SU-DHL-6 (cell line): ENCODE measurements around the gene DNAJB2.

Source experiments
- H2AFZ ChIP-seq: fragments of 200-600 bp; sonication (generic); 2 replicates; pipeline ENCODE4 v1.6.1; 2014; ENCODE audit warnings: low read depth, mild to moderate bottlenecking, moderate library complexity, mixed read lengths, antibody characterized with exemption, low read length; ENCODE audit not compliant: severe bottlenecking
- H3F3A ChIP-seq: fragments of 200-600 bp; shearing (Covaris generic); 2 replicates; pipeline ENCODE4 v1.6.0; 2016; ENCODE audit warnings: antibody characterized with exemption, mild to moderate bottlenecking; ENCODE audit not compliant: insufficient read depth
- H3K27ac ChIP-seq: fragments of 200-600 bp; sonication (generic); 2 replicates; pipeline ENCODE4 v1.5.1; 2016; ENCODE audit warnings: low read depth, mild to moderate bottlenecking, low read length, moderate library complexity, mixed read lengths
- H3K27me3 ChIP-seq: fragments of 200-600 bp; sonication (generic), shearing (Covaris generic); 2 replicates; pipeline ENCODE4 v1.6.0; 2014; ENCODE audit warnings: mild to moderate bottlenecking, low read length
- H3K36me3 ChIP-seq: fragments of 200-600 bp; sonication (generic); 2 replicates; pipeline ENCODE4 v1.6.1; 2014; ENCODE audit warnings: mild to moderate bottlenecking, low read length, mixed read lengths
- H3K4me2 ChIP-seq: fragments of 300-600, 200-600 bp; shearing (Covaris generic), sonication (generic); 2 replicates; pipeline ENCODE4 v1.6.0; 2014; ENCODE audit warnings: low read length, low read depth, mild to moderate bottlenecking; ENCODE audit not compliant: poor library complexity, severe bottlenecking
- H3K4me3 ChIP-seq: fragments of 200-600 bp; sonication (generic); 2 replicates; pipeline ENCODE4 v1.5.1; 2014; ENCODE audit warnings: antibody characterized with exemption, low read length, mild to moderate bottlenecking, mixed read lengths; ENCODE audit not compliant: insufficient read depth, poor library complexity, severe bottlenecking
- H3K79me2 ChIP-seq: fragments of 200-600 bp; sonication (generic); 2 replicates; pipeline ENCODE4 v1.6.1; 2014; ENCODE audit warnings: mild to moderate bottlenecking, low read length, moderate library complexity; ENCODE audit not compliant: insufficient read depth
- H3K9ac ChIP-seq: fragments of 200-600 bp; sonication (generic); 2 replicates; pipeline ENCODE4 v1.7.0; 2014; ENCODE audit warnings: mild to moderate bottlenecking, low read length
- H3K9me2 ChIP-seq: fragments of 200-600 bp; sonication (generic); replicated peaks from 2 replicates; pipeline ENCODE4 v1.6.1; 2014; ENCODE audit warnings: low read length; ENCODE audit not compliant: insufficient read depth
- H3K9me3 ChIP-seq: fragments of 200-600 bp; sonication (generic); 2 replicates; pipeline ENCODE4 v1.6.1; 2014; ENCODE audit warnings: low read length, mixed read lengths; ENCODE audit not compliant: insufficient read depth
- H4K20me1 ChIP-seq: fragments of 200-600 bp; sonication (generic); 2 replicates; pipeline ENCODE4 v1.6.1; 2014; ENCODE audit warnings: low read depth, mild to moderate bottlenecking, antibody characterized with exemption, low read length, moderate library complexity, mixed read lengths
- EZH2phosphoT487 ChIP-seq: fragments of 200-600 bp; sonication (generic), shearing (Covaris generic); conservative IDR thresholded peaks from 2 replicates; pipeline ENCODE4 v1.6.1; 2018; ENCODE audit warnings: mild to moderate bottlenecking, antibody characterized with exemption, low read length, moderate library complexity, mixed read lengths
- TF ChIP-seq, protein P1 (sequence below): fragments of 200-600 bp; sonication (generic); IDR thresholded peaks from one replicate; pipeline ENCODE4 v1.5.1; 2017; ENCODE audit warnings: antibody characterized with exemption, mild to moderate bottlenecking, low read length, moderate library complexity; ENCODE audit not compliant: insufficient read depth, poor library complexity, severe bottlenecking

Gene DNAJB2

DNA sequence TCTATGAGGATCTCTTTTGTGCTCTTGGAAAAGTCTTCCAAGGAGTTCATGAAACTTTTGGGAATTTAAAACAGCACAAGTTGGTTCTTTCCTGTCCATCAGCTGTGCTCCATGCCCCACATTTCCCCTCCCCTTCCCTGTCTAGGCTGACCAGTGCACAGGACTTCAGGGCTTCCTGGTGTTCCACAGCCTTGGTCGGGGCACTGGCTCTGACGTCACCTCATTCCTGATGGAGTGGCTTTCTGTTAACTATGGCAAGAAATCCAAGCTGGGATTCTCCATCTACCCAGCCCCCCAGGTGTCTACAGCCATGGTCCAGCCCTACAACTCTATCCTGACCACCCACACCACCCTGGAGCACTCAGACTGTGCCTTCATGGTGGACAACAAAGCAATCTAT is 8.1 kb upstream of the DNAJB2 start:
- H3K9me3 ChIP-seq, result no peaks in the 10 kb centered on the region
- no peak overlapping the region for H3K9ac ChIP-seq
- H3K4me2 ChIP-seq, result no peak overlapping the region
- TF ChIP-seq, protein P1, sequence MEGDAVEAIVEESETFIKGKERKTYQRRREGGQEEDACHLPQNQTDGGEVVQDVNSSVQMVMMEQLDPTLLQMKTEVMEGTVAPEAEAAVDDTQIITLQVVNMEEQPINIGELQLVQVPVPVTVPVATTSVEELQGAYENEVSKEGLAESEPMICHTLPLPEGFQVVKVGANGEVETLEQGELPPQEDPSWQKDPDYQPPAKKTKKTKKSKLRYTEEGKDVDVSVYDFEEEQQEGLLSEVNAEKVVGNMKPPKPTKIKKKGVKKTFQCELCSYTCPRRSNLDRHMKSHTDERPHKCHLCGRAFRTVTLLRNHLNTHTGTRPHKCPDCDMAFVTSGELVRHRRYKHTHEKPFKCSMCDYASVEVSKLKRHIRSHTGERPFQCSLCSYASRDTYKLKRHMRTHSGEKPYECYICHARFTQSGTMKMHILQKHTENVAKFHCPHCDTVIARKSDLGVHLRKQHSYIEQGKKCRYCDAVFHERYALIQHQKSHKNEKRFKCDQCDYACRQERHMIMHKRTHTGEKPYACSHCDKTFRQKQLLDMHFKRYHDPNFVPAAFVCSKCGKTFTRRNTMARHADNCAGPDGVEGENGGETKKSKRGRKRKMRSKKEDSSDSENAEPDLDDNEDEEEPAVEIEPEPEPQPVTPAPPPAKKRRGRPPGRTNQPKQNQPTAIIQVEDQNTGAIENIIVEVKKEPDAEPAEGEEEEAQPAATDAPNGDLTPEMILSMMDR, result no peak
- no peak for TF ChIP-seq EZH2phosphoT487
- H3K36me3 ChIP-seq, result no peaks in the 10 kb centered on the region
- H3K79me2 ChIP-seq, result no peaks in the 10 kb centered on the region
- H4K20me1 ChIP-seq, result no peaks in the 10 kb centered on the region
- H2AFZ ChIP-seq, result no peak overlapping the region
- no peak overlapping the region for H3K4me3 ChIP-seq
- H3F3A ChIP-seq, result no peaks in the 10 kb centered on the region
- H3K9me2 ChIP-seq, result no peaks in the 10 kb centered on the region
- no peak overlapping the region for H3K27ac ChIP-seq
- no peaks in the 10 kb centered on the region for H3K27me3 ChIP-seq

DNA sequence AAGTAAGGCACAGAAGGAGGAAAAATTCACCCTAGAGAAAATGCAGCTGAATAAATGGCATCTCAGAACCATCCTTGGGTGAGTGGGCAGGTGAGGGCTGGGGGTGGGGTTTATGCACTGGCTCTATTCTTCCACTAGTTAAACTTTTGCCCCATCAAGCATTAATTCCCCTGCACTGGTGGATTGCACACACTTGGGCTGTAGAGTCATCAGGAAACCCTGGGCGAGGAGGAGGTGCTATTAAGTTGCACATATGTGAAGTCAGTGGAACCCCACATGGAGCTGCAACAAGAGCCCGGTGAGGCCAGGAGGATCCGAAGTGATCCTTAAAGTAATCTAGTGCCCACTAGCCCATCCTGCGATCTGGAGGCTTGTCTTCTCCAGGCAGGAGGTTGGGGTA is 6.8 kb upstream of the DNAJB2 start:
- Histone ChIP-seq H3K27ac (no peak overlapping the region), H3K9me3 (no peaks in the 10 kb centered on the region), H3K27me3 (no peaks in the 10 kb centered on the region), H3K79me2 (0 out of 2 replicates have a peak, but pooled peaks cover 3% of the 10 kb centered on the region), H3K4me3 (no peak overlapping the region), H3F3A (no peaks in the 10 kb centered on the region), H3K9me2 (no peaks in the 10 kb centered on the region), H4K20me1 (no peaks in the 10 kb centered on the region), H3K9ac (no peak overlapping the region), H2AFZ (no peak overlapping the region), H3K4me2 (no peak overlapping the region), H3K36me3 (no peaks in the 10 kb centered on the region)
- TF ChIP-seq, protein P1, result no peak
- TF ChIP-seq EZH2phosphoT487, result no peak

DNA sequence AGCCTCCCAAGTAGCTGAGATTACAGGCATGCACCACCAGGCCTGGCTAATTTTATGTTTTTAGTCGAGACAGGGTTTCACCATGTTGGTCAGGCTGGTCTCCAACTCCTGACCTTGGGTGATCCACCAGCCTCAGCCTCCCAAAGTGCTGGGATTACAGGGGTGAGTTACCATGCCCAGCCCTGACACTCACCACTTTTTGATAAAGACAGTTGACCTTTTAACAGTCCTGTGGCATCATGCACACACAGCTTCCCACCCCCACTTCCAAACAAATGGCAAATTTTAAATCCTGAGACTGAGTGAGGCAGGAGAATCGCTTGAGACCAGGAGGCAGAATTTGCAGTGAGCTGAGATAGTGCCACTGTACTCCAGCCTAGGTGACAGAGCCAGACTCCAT is 6.2 kb upstream of the DNAJB2 start:
- H3K4me3 ChIP-seq, result no peak overlapping the region
- no peaks in the 10 kb centered on the region for H3K9me3 ChIP-seq
- H3K36me3 ChIP-seq, result no peaks in the 10 kb centered on the region
- peaks cover 3% of the 10 kb centered on the region for H3F3A ChIP-seq
- no peaks in the 10 kb centered on the region for H3K27me3 ChIP-seq
- no peak overlapping the region for H3K27ac ChIP-seq
- no peaks in the 10 kb centered on the region for H3K9me2 ChIP-seq
- 0 out of 2 replicates have a peak, but pooled peaks cover 4% of the 10 kb centered on the region for H3K79me2 ChIP-seq
- no peak overlapping the region for H3K4me2 ChIP-seq
- no peak for TF ChIP-seq EZH2phosphoT487
- TF ChIP-seq, protein P1, result no peak
- H3K9ac ChIP-seq, result no peak overlapping the region
- no peak overlapping the region for H2AFZ ChIP-seq
- H4K20me1 ChIP-seq, result no peaks in the 10 kb centered on the region

DNA sequence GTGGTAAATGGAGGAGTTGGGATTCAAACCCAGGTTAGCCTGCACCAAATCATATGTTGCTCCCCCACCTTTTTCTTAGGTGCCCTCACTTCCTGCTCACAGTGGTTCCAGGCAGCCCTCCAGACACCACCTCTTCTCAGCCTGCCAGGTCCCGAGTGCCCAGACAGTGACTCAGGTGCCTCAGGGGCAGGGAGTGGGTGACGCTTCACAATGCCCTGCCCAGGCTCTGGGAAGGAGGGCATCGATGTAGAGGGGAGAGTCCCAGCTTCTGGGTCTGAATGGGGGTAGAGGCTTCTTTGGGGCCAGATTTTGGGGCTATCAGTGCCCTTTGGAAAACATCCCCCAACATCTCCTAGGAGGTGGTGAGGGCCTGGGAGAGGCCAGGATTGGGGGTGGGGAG is 5.2 kb upstream of the DNAJB2 start:
- no peak overlapping the region for H2AFZ ChIP-seq
- no peak overlapping the region for H3K4me3 ChIP-seq
- H3K9me2 ChIP-seq, result no peaks in the 10 kb centered on the region
- no peaks in the 10 kb centered on the region for H4K20me1 ChIP-seq
- no peak overlapping the region for H3K9ac ChIP-seq
- no peak overlapping the region for H3K4me2 ChIP-seq
- no peaks in the 10 kb centered on the region for H3K9me3 ChIP-seq
- no peak for TF ChIP-seq EZH2phosphoT487
- TF ChIP-seq, protein P1, result no peak
- H3K27me3 ChIP-seq, result no peaks in the 10 kb centered on the region
- no peak overlapping the region for H3K27ac ChIP-seq
- 0 out of 2 replicates have a peak, but pooled peaks cover 4% of the 10 kb centered on the region for H3K79me2 ChIP-seq
- H3K36me3 ChIP-seq, result no peaks in the 10 kb centered on the region
- H3F3A ChIP-seq, result peaks cover 13% of the 10 kb centered on the region
